Ascending aorta (tissue), 2 donors: ENCODE measurements around the gene TMTC2. TPM values are rescaled to one million over a fixed set of nuclear protein-coding genes. Genes with fewer than 3 reads are reported as not detected.

Experiments
- DNase-seq, 2 donors: peaks; one replicate each; pipeline ENCODE4 v3.0.0-alpha.2; 2019; ENCODE audit warnings: low spot score in 2 of 2
- H3K27ac ChIP-seq, 2 donors: fragments of 200-600 bp; sonication (generic); one replicate each; pipeline ENCODE4 v1.5.1; 2016 to 2017; ENCODE audit warnings: mild to moderate bottlenecking in 1 of 2
- H3K27me3 ChIP-seq: fragments of 200-600 bp; sonication (generic); one replicate; pipeline ENCODE4 v1.5.1; 2017
- H3K36me3 ChIP-seq, 2 donors: fragments of 200-600 bp; sonication (generic); one replicate each; pipeline ENCODE4 v1.5.1; 2016
- H3K4me1 ChIP-seq, 2 donors: fragments of 200-600 bp; sonication (generic); one replicate each; pipeline ENCODE4 v1.5.1; 2016 to 2017; ENCODE audit warnings: mild to moderate bottlenecking in 1 of 2
- H3K4me3 ChIP-seq, 2 donors: fragments of 200-600 bp; sonication (generic); one replicate each; pipeline ENCODE4 v1.5.1; 2016 to 2017; ENCODE audit warnings: mild to moderate bottlenecking in 1 of 2
- H3K9me3 ChIP-seq, 2 donors: fragments of 200-600 bp; sonication (generic); one replicate each; pipeline ENCODE4 v1.5.1; 2016
- intact Hi-C: fragments of 100-400 bp; cut with DNase I; formaldehyde crosslinking; loops from one replicate; pipeline ENCODE4 v1.15.1; 2023
- total RNA-seq: library from RNA; depleted of rRNA; stranded (reverse); fragments of >200 nt; gene quantifications from one replicate; pipeline ENCODE4 v1.1.0, GENCODE V29; 2016
- TF ChIP-seq, protein P1 (sequence below), 3 experiments: fragments of 200-600 bp in 2 of 3; fragments of 450-650 bp in 1 of 3; sonication (generic) in 2 of 3; IDR thresholded peaks; one replicate each; pipeline ENCODE4 v1.5.1; 2016 to 2019; ENCODE audit warnings: antibody characterized with exemption in 3 of 3, mild to moderate bottlenecking in 1 of 3, moderate library complexity in 1 of 3

The TMTC2 gene
- total RNA-seq, 1 donor from 2014 or later = 6.8 TPM

DNA sequence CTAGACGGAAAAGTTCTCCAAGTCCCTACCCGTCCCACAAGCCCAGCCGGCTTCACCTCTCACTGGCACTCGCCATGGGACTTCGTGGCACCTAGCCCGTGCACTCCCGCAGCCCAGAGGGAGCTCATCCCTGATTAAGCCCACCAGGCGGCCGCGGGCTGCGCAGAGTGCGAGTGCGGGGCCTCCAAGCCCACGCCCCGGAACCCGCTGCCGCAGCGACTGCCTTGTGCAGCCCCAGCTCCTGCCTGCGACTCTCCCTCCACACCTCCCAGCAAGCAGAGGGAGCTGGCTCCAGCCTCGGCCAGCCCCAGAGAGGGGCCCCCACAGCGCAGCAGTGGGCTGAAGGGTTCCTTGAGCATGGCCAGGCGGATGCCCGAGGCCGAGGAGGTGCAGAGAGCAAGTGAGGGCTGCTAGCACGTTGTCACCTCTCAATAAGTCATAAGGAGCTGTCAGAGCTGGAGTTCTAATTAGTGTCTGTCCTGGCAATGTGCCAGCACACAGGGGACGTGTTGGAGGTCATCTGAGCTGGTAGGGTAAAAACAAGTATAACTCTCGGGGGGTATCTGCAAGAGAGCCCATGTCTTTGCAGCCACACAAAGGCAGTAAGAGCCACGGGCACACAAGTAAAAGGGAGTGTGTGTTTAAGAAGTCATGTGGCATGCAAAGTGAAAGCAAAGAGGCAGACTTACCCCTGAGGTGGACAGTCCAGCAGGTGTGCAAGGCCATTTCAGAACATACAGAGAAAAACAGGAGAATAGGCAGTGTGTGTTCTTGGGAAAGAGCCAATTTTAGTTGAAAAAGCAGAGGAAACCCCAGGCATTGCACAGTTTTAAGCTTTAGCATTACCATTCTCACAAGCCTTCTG is 27.1 kb upstream of the TMTC2 start:
- TF ChIP-seq, protein P1, sequence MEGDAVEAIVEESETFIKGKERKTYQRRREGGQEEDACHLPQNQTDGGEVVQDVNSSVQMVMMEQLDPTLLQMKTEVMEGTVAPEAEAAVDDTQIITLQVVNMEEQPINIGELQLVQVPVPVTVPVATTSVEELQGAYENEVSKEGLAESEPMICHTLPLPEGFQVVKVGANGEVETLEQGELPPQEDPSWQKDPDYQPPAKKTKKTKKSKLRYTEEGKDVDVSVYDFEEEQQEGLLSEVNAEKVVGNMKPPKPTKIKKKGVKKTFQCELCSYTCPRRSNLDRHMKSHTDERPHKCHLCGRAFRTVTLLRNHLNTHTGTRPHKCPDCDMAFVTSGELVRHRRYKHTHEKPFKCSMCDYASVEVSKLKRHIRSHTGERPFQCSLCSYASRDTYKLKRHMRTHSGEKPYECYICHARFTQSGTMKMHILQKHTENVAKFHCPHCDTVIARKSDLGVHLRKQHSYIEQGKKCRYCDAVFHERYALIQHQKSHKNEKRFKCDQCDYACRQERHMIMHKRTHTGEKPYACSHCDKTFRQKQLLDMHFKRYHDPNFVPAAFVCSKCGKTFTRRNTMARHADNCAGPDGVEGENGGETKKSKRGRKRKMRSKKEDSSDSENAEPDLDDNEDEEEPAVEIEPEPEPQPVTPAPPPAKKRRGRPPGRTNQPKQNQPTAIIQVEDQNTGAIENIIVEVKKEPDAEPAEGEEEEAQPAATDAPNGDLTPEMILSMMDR (IDR thresholded peaks at IDR 0.05) = no peak
- H3K36me3 ChIP-seq = no peaks in the 10 kb centered on the region
- H3K9me3 ChIP-seq = no peaks in the 10 kb centered on the region
- no peak overlapping the region for H3K27ac ChIP-seq
- no peaks in the 10 kb centered on the region for H3K27me3 ChIP-seq
- H3K4me1 ChIP-seq = no peaks in the 10 kb centered on the region
- no peak overlapping the region for H3K4me3 ChIP-seq
- DNase-seq = no peak
- intact Hi-C loops = no loop called here

DNA sequence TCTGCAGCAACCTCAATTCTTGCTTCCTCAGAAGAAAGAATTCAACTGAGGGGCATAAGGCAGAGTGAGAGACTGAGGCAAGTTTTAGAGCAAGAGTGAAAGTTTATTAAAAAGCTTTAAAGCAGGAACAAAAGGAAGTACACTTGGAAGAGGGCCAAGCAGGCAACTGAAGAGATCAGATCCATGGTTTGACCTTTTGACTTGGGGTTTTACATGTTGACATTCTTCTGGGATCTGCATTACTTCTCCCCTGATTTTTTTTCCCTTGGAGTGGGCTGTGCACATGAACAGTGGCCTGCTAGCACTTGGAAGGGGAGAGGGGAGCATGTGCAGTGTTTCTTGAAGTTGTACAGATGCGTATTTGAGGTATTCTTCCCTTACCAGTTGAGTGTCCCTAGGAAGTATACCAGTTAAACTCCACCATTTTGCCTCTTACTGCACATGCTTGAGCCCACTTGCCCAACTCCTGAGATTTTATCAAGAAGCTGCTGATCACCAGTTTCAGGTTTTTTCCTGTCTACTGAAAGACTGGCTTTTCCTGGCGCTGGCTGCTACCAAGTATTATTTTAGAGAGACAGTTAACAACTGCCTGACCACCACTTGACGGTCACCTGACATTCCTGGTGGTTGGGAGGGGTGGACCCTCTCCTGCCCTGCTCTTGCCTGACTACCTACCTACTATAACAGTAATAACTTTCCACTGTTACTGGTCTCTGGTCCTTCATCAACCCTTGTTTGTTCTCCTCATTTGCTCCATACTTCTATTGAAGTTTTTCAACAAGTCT is 26.0 kb upstream of the TMTC2 start:
- DNase-seq = no peak
- H3K9me3 ChIP-seq = no peaks in the 10 kb centered on the region
- no peak overlapping the region for H3K4me3 ChIP-seq
- intact Hi-C loops = no loop called here
- TF ChIP-seq, protein P1 (IDR thresholded peaks at IDR 0.05) = no peak
- H3K4me1 ChIP-seq = no peaks in the 10 kb centered on the region
- H3K27me3 ChIP-seq = no peaks in the 10 kb centered on the region
- no peaks in the 10 kb centered on the region for H3K36me3 ChIP-seq
- H3K27ac ChIP-seq = no peak overlapping the region

- H3K27me3 ChIP-seq = no peaks in the 10 kb centered on the region
- no peak overlapping the region for H3K4me3 ChIP-seq
- H3K9me3 ChIP-seq = no peaks in the 10 kb centered on the region
- H3K4me1 ChIP-seq = no peaks in the 10 kb centered on the region
- TF ChIP-seq, protein P1 (IDR thresholded peaks at IDR 0.05) = no peak
- H3K27ac ChIP-seq = no peak overlapping the region
- intact Hi-C loops = no loop called here
- no peaks in the 10 kb centered on the region for H3K36me3 ChIP-seq
- DNase-seq = no peak
These were observed 22.8 kb upstream of the TMTC2 start for GRCh38 chr12:82663893-82664292.

GRCh38 chr12:82665142-82665923 is 21.4 kb upstream of the TMTC2 start:
- Histone ChIP-seq H3K27me3 (no peaks in the 10 kb centered on the region), H3K4me3 (no peak overlapping the region), H3K36me3 (no peaks in the 10 kb centered on the region), H3K4me1 (no peaks in the 10 kb centered on the region), H3K27ac (no peak overlapping the region), H3K9me3 (no peaks in the 10 kb centered on the region)
- TF ChIP-seq, protein P1 (IDR thresholded peaks at IDR 0.05) = no peak
- intact Hi-C loops = no loop called here
- DNase-seq = no peak

DNA sequence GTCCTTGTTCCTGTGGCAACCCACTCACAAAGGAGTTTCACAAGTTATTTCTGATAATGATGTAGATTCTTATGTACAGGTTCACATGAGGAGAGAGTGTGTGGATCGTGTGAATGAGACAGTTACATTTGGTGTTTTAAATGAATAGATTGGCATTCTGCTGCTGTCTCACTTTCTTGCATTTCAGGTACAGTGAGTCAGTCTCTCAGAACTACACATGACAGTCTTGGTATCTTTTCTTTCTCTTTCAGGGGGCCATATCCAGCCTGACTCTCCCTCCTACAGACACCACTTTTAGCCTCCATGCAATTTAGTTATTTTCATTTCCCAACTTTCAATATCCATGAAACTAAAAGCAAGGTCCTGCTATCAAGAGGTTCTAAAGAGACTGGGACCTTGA is 19.9 kb upstream of the TMTC2 start:
- no peak overlapping the region for H3K27ac ChIP-seq
- no peaks in the 10 kb centered on the region for H3K36me3 ChIP-seq
- TF ChIP-seq, protein P1 (IDR thresholded peaks at IDR 0.05) = no peak
- intact Hi-C loops = no loop called here
- H3K4me3 ChIP-seq = no peak overlapping the region
- no peaks in the 10 kb centered on the region for H3K4me1 ChIP-seq
- no peaks in the 10 kb centered on the region for H3K27me3 ChIP-seq
- DNase-seq = no peak
- no peaks in the 10 kb centered on the region for H3K9me3 ChIP-seq
